GM21390 (cell line): ENCODE data around the gene NELFB.
A peak's percentile ranks its signal among the peaks of the same experiment; 100 is the strongest.

ENCODE experiments used
- ATAC-seq: cut with Tn5 transposase; IDR thresholded peaks from one replicate; pipeline ENCODE4 v1.9.1; 2021; ENCODE audit not compliant: unreplicated experiment

NELFB gene

GRCh38 chr9:137301081-137301947 lies 46.2 kb downstream of the NELFB start:
- peak; percentile 5 for ATAC-seq

DNA sequence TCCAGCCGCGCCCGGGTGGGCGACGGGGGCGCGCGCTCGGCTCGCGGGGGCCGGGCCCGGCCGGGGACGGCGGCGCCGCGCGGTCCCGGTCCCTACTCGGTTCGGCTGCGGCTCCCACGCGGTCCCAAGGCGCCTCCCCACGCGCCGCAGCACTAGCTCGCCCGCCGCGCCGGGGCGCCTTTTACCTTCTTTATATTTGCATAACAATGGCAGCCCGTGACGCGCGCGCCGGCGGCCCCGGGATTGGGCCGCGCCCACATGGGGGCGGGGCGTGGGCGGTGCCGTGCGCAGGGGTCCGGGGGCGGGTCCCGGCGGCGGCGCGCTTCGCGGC lies 47.0 kb downstream of the NELFB start, which contains the start of gene NRARP:
TSS of gene NRARP (minus strand) at position 154 of the 331 bp plus-strand sequence. CDS start 343 bp downstream, outside the sequence.
- ATAC-seq: peak; percentile 64

GRCh38 chr9:137302449-137303150 lies 47.5 kb downstream of the NELFB start:
- peak; percentile 34 for ATAC-seq

DNA sequence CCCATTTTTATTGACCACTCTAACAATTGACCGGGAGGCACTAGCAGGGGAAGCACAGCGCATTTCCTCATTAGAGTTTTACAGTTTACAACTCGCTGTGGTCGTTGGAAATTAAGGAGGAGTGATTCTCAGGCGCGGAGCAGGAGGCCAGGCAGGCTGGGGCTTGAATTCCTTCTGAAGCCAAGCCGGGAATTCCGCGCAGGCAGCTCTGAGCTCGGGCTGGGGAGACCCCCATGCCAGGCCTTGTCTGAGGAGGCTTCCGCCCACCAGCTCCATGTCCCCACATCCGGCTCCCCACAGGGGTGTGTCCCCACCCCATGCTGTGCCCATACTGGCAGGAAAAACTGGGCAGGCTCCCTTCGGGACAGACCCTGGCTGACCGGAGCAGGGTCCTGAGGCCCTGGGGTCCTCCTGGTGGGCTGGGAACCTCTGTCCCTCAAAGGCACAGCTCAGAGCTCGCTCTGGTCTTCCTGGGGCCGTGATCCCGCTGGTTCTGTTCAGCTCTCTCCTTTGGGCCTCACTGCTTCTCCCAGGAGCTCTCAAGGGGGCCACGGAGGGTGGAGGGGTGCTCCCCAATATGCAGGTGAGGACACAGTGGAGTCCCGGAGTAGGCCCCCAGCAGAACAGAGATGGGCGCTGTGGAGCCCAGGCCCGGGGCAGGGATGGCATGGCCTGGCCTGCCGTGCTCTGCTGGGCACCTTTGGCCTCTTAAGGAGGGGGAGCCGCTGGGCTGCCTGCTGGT lies 48.2 kb downstream of the NELFB start:
- no peak for ATAC-seq

DNA sequence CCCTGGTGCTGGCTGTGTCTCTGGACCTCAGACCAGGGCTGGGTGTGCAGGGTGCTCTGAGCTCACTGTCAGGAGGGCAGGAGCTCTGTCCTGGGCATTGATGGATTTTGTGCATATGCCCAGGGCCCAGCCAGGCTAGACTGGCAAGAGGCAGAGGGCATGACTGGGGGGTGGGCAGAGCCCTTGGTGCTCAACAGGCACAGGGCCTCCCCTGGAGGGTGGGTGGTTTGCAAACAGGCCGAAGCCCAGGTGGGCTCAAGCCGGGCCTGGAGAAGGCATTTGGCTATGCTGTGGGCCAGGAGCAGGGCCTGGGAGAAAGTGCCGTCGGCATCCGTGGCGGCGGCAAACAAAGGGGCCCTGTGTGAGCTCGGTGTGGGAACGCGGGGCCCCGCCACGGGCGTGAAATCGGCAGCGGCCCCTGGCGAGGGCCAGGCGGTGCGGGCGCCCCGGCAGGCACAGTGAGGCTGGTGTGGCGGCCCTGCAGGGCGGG lies 48.8 kb downstream of the NELFB start:
- no peak for ATAC-seq

DNA sequence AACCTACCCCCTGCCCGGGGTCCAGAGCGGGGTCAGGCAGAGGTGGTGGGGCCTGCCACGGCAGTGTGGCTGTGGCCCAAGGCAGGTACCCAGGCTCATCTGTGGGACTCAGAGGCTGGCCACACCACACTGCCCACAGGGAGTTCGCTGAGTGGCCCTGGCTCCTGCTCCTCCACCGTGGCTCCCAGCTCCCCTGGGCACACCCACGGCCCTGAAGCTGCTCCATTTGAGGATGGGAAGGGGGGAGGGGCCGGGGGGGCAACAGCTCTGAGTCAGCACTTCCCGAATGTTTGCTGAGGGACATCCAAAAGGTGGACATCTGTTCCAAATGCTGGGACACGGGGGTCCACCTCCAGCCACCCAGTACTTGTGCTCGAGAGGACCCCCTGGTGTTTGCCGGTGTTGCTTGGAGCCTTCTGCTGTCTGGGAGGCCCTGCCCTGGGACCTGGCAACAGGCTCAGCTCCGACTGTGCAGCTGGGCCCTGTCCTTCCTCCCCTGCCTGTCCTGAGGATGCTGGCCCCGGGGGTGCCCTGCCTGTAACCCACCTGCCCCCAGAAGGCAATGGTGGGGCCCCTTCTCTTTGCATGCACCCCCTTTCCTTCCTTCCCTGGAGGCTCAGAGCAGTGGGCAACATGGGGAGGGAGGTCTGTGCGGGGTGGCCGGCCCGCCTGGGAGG lies 49.4 kb downstream of the NELFB start:
- ATAC-seq: no peak

- no peak for ATAC-seq
Measured at GRCh38 chr9:137305060-137305797, 50.1 kb downstream of the NELFB start.

GRCh38 chr9:137305798-137306065 lies 50.6 kb downstream of the NELFB start:
- no peak for ATAC-seq

DNA sequence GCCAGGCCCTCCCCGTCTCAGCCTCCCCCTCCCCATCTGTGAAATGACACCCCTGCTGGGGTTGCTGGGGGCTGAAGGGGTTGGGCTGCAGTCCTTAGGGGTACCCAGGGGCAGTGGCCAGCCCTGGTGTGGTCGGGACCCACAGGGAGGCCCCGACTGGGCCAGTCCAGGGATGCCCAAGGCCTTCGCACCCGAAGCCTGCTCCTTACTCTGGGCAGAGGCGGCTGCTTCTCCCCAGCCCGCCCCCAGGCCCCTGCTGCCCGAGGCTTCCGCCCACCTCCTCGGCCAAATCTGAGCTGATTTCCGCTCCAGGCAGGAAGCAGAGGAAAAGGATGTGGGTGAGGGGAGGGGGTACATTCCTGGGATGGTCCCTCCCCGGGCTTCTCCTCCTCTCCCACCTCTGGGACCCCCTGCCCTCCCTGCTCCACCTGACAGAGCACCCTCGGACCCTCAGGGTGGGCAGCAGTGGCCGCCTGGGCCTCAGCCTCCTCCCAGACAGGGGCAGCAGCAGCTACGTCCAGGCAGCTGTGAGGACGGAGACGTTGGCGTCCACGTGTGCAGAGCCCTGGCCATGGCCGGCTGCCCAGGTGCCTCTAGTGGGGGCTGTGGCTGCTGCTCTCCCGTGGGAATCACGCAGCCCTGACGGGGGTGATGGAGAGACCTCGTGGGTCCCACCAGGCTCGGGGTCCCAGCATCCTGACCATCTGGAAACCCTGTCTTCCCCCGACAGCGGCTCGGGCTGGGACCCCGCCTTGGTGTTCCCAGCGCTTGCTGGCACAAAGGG lies 51.1 kb downstream of the NELFB start:
- no peak for ATAC-seq

DNA sequence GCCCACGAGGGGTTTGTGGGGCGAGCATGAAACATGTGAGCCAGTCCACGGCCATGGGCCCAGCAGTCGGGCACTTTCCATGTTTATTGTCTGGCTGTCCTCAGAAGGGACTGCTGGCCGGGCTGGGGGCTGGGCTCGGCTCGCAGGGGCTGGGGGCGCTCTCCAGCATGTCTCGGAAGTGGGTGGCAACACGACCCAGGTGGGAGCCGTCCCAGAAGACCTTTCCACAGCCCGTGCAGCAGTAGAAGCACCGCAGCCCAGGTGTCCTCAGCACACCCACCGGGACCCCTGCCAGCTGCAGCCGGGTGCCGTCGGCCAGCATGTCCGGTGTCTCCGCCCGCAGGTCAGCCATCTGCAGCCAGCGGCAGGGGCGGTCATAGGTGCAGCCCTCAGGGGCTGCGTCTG lies 51.7 kb downstream of the NELFB start:
- no peak for ATAC-seq

GRCh38 chr9:137307255-137308056 lies 52.3 kb downstream of the NELFB start:
- ATAC-seq: no peak

GRCh38 chr9:137308057-137308619 lies 53.0 kb downstream of the NELFB start:
- ATAC-seq: no peak

DNA sequence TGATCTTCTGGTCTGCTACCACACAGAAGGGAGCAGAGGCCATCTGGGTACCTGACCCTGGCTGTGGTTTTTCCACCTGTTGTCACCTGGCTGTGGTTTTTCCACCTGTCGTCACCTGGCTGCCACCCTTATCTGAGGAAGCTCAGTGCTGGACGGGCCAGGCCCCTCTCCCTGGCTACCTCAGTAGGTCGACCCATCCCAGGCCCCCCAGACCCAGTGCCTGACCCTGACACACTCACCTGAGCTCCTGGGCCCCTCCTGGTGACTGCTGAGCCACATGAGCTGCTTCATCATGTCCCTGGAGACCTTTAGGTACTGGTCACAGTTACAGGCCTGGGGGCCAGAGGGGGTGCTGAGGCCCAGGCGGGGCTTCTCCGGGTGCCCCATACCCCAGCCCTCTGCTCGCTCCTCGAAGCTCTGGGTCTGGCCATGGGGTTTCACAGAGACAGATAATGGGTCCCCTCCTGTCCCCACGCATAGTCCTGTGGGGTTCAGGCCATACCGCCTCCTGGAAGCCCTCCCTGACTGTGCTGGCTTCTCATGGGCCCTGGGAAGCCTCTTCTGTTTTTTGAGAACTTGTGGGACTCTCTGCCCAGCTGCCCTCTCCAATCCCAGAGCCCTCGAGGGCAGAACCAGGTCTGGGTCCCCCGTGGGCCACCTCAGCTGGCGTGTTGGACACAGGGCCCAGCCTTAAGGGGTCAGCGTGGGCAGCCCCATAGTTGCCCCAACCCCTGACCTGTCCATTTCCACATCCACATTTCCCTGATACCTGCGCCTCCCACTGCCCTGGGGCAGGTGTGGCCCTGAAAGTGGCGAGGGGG lies 54.5 kb downstream of the NELFB start:
- no peak for ATAC-seq

- ATAC-seq: no peak
Measured at GRCh38 chr9:137310189-137311052, 55.3 kb downstream of the NELFB start.

GRCh38 chr9:137311171-137311985 lies 56.3 kb downstream of the NELFB start:
- ATAC-seq: no peak
